GM21717 (cell line): ENCODE measurements around the gene ECPAS.
"Not testable (repeated sequence)": the region's sequence is repeated elsewhere in the genome, so short reads cannot be mapped to it uniquely, and the experiment has no call there.

Source experiments
- ATAC-seq: cut with Tn5 transposase; IDR thresholded peaks from one replicate; pipeline ENCODE4 v1.9.1; 2021; ENCODE audit warnings: mild to moderate bottlenecking, moderate library complexity; ENCODE audit not compliant: unreplicated experiment

The ECPAS gene

GRCh38 chr9:111429175-111429574, 55.0 kb downstream of the ECPAS start:
- no peak for ATAC-seq

DNA sequence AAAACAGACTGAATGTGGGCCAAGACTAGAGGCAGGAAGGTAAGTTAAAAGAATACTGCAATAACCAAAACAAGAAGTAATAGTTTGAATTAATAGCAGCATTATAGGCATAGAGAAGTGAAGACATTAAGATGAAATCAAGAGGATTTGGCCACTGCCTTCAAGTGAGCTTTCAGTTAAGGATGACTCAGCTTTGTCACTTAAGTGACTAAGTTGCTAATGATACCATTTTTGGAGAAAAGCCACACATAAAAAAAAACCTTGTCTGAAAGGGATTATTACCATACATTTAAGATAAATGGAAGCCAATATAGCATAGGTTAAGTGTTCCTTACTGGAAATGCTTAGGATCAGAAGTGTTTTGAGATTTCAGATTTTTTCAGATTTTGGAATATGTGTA, 57.0 kb downstream of the ECPAS start:
- ATAC-seq, result no peak

GRCh38 chr9:111423389-111423788, 60.8 kb downstream of the ECPAS start:
- no peak for ATAC-seq

GRCh38 chr9:111414406-111414805, 69.8 kb downstream of the ECPAS start:
- no peak for ATAC-seq

GRCh38 chr9:111413996-111414395, 70.2 kb downstream of the ECPAS start:
- ATAC-seq, result no peak

DNA sequence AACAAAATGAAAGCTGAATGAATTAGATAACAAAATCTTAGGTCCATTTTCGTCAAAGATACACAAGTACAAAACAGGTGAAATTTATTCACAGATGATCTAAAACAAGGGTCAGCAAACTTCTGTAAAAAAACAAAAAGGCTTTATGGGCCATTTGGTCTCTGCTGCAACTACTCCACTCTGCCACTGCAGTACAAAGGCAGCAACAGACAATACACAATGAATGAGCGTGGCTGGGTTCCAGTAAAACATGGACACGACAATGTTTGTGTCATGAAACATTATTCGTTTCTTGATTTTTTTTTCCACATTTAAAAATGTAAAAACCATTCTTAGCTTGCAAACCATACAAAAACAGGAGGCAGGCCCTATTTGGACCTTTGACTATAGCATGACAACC, 71.9 kb downstream of the ECPAS start:
- no peak for ATAC-seq

GRCh38 chr9:111411266-111411665, 72.9 kb downstream of the ECPAS start:
- no peak for ATAC-seq

GRCh38 chr9:111407813-111408212, 76.4 kb downstream of the ECPAS start:
- no peak for ATAC-seq

- no peak for ATAC-seq
Measured at GRCh38 chr9:111405701-111406100, 78.5 kb downstream of the ECPAS start.

- ATAC-seq, result not testable (repeated sequence)
Measured at GRCh38 chr9:111401486-111401885, 82.7 kb downstream of the ECPAS start.

DNA sequence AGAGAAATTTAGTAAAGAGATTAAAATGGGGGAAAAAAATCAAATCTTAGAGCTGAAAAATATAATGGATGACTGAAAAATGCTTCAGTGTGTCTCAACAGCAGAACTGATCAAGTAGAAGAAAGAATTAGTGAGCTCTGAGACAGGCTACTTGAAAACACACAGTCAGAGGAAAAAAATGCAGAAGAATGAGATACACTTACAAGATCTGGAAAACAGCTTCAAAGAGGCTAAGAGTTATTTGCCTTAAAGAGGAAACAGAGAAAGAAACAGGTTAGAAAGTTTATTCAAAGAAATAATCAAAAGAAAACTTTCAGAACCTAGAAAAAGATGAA, 83.7 kb downstream of the ECPAS start:
- no peak for ATAC-seq

GRCh38 chr9:111399772-111400563, 84.2 kb downstream of the ECPAS start:
- ATAC-seq, result no peak

GRCh38 chr9:111399211-111399739, 84.9 kb downstream of the ECPAS start:
- no peak for ATAC-seq

- ATAC-seq, result no peak
Measured at GRCh38 chr9:111393971-111394370, 90.2 kb downstream of the ECPAS start.

DNA sequence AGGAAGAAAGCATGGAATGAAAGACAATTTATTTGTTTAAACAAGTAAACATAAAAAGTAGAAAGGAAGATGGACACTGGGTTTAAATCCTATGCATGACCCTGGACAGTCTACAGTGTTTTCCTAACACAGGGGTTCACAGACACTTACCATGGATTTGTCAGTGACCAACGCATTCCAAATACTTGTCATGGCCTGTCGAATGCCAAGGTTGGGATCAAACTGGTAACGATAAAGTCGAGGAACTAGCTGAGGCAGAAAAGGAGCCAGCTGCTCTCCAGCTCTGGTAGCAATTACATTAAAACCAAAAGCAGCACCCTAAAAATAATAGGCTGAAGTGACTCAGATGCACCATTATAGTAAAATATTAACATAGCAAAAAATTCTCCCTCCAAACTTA, 94.8 kb downstream of the ECPAS start:
- ATAC-seq, result no peak

DNA sequence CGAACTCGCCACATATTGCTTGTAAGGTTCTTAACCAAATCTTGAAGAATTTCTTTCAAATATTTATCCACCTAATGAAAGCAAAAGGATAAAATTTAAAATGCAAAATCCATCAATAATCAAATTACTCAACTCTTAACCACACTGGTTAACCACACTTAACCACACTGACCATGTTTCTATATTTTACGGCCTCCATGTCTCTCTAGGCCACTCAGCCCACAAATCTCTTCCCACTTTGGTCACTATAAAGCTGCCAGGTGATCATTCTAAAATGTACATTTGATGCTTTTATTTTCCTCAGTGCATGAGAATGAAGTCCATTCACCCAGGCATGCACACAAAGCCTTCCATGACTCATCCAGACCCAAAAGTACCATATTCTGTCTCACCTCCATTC, 97.8 kb downstream of the ECPAS start:
- ATAC-seq, result no peak

GRCh38 chr9:111381006-111381405, 103.2 kb downstream of the ECPAS start:
- no peak for ATAC-seq

DNA sequence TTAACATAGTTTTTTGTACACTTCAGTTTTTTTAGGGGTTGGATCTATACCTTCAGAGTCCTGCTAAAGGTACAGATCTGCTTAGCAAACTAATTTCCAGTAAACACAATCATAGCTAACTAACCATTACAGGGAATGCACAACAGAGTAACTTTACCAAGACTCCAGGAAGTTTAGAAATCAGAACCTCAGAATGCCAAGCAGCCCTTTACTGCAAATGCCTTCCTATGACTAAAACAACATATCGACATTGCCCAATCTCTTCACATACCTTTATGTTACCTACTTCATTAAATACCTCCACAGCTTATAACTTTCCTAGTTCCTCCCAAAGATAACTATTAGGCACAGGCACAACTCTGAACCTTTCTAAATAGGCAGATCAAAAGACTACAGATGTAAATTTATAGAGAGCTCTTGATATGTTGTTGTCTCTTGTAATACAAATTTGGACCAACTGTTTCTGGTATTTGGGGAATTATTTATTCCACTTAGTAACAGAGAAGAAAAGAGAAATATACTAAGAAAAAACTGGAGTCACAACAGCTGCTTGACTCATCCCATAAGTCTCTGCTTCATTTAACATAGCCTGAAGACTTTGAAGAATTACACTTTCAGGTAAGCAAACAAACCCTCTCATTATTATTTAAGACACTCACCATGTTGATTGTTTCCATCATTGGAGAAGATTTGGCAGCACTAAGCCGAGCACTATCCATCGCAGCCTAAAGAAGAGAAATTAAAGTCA, 108.2 kb downstream of the ECPAS start:
- ATAC-seq, result no peak

- no peak for ATAC-seq
Measured at GRCh38 chr9:111375062-111375461, 109.1 kb downstream of the ECPAS start.

DNA sequence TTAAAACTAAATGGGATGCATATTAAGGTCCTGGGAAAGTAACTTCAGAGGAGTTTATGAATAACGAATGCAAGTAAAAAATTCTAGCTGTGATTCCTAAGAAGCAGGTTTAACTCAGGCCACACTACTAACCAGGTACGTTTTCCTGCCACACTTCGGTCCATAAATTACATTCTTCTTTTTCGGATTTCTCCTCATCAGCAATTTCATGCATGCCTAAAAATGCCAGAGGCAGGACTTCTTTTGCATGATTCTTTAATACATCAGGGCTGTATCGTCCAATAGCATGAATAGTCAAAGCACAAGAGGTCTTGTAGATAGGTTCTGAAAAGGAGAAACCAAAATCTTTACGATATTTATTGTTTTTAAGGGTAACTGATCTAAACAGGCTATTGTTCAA, 111.9 kb downstream of the ECPAS start:
- no peak for ATAC-seq

- no peak for ATAC-seq
Measured at GRCh38 chr9:111366978-111367377, 117.2 kb downstream of the ECPAS start.

DNA sequence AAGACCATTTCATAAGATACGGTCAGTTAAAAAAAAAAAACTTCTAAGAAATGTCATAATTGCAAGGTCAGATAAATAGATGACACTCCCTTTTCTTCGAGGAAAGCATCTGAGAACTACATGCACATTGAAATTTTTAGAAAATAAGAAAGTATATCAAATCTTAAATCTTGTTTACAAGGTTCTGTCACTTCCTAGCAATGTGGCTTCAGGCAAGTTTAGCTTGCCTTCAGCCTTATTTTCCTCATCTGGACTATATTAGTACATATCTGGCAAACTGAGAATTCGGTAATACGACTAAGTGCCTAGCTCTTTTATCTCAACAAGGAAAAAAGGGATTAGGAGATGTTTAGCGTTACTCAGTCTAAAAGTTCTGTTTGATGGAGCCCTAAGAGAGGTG, 121.7 kb downstream of the ECPAS start:
- no peak for ATAC-seq
